ENCODE results near the gene PRAMEF7.
"Not testable (repeated sequence)": the region's sequence is repeated elsewhere in the genome, so short reads cannot be mapped to it uniquely, and the experiment has no call there.

PRAMEF7 gene

GRCh38 chr1:12916310-12916709, at the start of gene PRAMEF7:
TSS of gene PRAMEF7 (plus strand) at chr1:12916610. CDS start at chr1:12917693, 1,083 bp downstream.
- not testable (repeated sequence) for DNase-seq (ENCODE audit: low read depth in 2 of 2)

DNA sequence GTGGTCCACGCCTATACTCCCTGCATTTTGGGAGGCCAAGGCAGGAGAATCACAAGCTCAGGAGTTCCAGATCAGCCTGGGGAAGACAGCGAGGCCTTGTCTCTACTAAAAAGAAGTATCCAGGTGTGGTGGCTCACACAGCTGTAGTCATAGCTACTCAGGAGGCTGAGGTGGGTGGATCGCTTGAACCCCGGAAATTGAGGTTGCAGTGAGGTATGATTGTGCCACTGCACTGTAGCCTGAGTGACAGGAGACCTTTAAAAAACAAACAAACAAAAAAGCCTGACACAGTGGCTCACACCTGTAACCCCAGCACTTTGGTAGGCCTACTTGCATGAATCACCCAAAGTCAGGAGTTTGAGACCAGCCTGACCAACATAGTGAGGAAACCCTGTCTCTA, 38.0 kb upstream of the PRAMEF7 start:
- DNase-seq (ENCODE audit: low read depth in 2 of 2), result not testable (repeated sequence)

GRCh38 chr1:12886101-12886500, 30.3 kb upstream of the PRAMEF7 start, which contains the start of gene PRAMEF4:
TSS of gene PRAMEF4 (minus strand) at chr1:12886201. CDS start at chr1:12883394, 2,807 bp downstream.
- DNase-seq (ENCODE audit: low read depth in 2 of 2), result not testable (repeated sequence)

DNA sequence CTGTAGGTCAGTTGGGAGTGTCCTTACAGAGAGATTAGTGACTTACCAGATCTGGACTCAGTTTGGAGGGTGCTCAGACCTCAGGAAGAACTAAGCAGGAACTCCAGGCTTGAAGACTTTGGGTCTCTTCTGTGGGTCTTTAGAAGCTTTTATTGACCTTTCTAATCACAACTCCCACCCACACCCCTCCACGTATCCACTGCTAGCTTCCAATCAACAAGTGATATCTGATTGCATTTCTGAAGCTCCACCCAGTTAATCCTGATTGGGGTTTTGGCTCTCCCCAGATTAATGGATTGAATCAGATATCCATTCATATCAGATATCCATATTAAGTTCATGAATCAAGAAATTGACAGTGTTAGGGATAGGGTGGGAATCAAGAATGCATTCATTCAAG, 18.2 kb upstream of the PRAMEF7 start, which contains the start of gene PRAMEF10:
Gene PRAMEF10, minus strand, starts transcription at position 101 of the 400 bp plus-strand sequence. CDS start 2,423 bp downstream, outside the sequence.
- DNase-seq (ENCODE audit: low read depth in 2 of 2), result not testable (repeated sequence)

DNA sequence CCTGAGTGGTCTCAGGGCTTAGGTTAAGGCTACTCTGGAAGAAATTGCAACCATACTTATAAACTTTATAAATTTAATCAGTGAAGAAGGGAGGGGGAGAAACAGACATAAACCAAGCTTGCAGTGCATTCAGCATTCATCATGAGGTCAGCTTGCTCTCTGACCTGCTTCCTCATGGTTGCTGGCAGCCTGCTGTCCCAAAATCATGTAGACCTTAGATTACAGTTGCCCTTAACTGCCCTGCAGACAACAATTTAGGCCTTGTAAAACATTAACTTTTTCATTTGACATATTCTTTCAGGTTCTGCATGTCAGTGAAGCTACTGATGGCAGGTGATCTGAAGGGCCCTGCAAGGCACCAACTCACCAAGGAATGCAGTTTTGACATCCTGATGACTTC, 17.2 kb upstream of the PRAMEF7 start:
- not testable (repeated sequence) for DNase-seq (ENCODE audit: low read depth in 2 of 2)

- DNase-seq (ENCODE audit: low read depth in 2 of 2), result not testable (repeated sequence)
Measured at GRCh38 chr1:12903793-12904572, 12.4 kb upstream of the PRAMEF7 start.

- not testable (repeated sequence) for DNase-seq (ENCODE audit: low read depth in 2 of 2)
Measured at GRCh38 chr1:12921749-12922148, 5.3 kb downstream of the PRAMEF7 start.

- not testable (repeated sequence) for DNase-seq (ENCODE audit: low read depth in 2 of 2)
Measured at GRCh38 chr1:12924368-12924767, 8.0 kb downstream of the PRAMEF7 start.

DNA sequence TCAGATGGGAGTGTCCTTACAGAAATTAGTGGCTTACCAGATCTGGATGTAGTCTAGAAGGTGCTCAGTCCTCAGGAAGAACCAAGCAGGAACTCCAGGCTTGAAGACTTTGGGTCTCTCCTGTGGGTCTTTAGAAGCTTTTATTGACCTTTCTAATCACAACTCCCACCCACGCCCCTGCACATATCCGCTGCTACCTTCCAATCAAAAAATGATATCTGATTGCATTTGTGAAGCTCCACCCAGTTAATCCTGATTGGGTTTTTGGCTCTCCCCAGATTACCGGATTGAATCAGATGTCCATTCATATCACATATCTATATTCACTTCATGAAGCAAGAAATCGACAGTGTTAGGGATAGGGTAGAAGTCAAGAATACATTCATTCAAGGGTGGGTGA, 31.1 kb downstream of the PRAMEF7 start, which contains the start of gene PRAMEF6:
Gene PRAMEF6, minus strand, starts transcription at position 101 of the 400 bp plus-strand sequence. CDS start 5,062 bp downstream, outside the sequence.
- not testable (repeated sequence) for DNase-seq (ENCODE audit: low read depth in 2 of 2)
